H1 (cell line): ENCODE data around the gene ARHGAP18. TPM values are rescaled to one million over a fixed set of nuclear protein-coding genes. Genes with fewer than 3 reads are reported as not detected.

ENCODE experiments used
- CTCF ChIA-PET: fragments of 300-600 bp; sonication (Branson Sonifier 250); formaldehyde crosslinking; loops from one replicate; lab custom pipeline; 2021; ENCODE audit not compliant: partially characterized antibody; lab: Charles Lee
- POLR2A ChIA-PET: fragments of 300-600 bp; sonication (Branson Sonifier 250); formaldehyde crosslinking; loops from one replicate; lab custom pipeline; 2021; ENCODE audit warnings: inconsistent platforms; ENCODE audit not compliant: partially characterized antibody; lab: Charles Lee
- DNase-seq, 2 experiments: peaks; one replicate each; pipeline versions ENCODE4 v3.0.0 to v3.0.0-alpha.2; 2010 to 2022; ENCODE audit warnings: low spot score in 2 of 2, low read depth in 1 of 2, mixed read lengths in 1 of 2
- FAIRE-seq: peaks from 2 replicates; lab custom pipeline; 2011; peaks lifted over from hg19 to GRCh38; lab: Jason Lieb, UNC
- H2AFZ ChIP-seq: 2 replicates; pipeline ENCODE4 v1.8.1; 2012; ENCODE audit warnings: low read length, inconsistent platforms
- H2AK5ac ChIP-seq: 2 replicates; pipeline ENCODE4 v1.6.1; 2013; ENCODE audit warnings: low read depth, low read length
- H2BK120ac ChIP-seq: replicated peaks from 2 replicates; pipeline ENCODE3; 2013; ENCODE audit warnings: low read depth, low read length, inconsistent platforms
- H2BK12ac ChIP-seq: 2 replicates; pipeline ENCODE4 v1.6.1; 2013; ENCODE audit warnings: low read depth, low read length
- H2BK15ac ChIP-seq: 2 replicates; pipeline ENCODE4 v1.6.1; 2013; ENCODE audit warnings: low read length
- H2BK20ac ChIP-seq: 2 replicates; pipeline ENCODE4 v1.6.1; 2013; ENCODE audit warnings: low read length
- H2BK5ac ChIP-seq: 2 replicates; pipeline ENCODE4 v1.6.1; 2013; ENCODE audit warnings: low read depth, low read length
- H3K14ac ChIP-seq: 2 replicates; pipeline ENCODE4 v1.6.1; 2013; ENCODE audit warnings: inconsistent platforms; ENCODE audit not compliant: insufficient read length
- H3K18ac ChIP-seq: 2 replicates; pipeline ENCODE4 v1.6.1; 2013; ENCODE audit warnings: low read length; ENCODE audit errors: extremely low read depth
- H3K23ac ChIP-seq: 2 replicates; pipeline ENCODE4 v1.6.1; 2013; ENCODE audit warnings: inconsistent platforms; ENCODE audit not compliant: insufficient read length
- H3K23me2 ChIP-seq: 2 replicates; pipeline ENCODE4 v1.6.1; 2013; ENCODE audit warnings: low read depth, low read length
- H3K27ac ChIP-seq: 2 replicates; pipeline ENCODE4 v1.6.1; 2011; ENCODE audit warnings: low read depth, low read length, inconsistent platforms
- H3K27me3 ChIP-seq, 4 experiments: replicated peaks in 1 of 4; 1 replicate in 1 of 4; 2 replicates in 3 of 4; pipeline versions ENCODE4 v1.6.1 to v1.8.1; 2011 to 2013; ENCODE audit warnings: low read length in 3 of 4, mild to moderate bottlenecking in 3 of 4, inconsistent platforms in 2 of 4, mixed read lengths in 2 of 4, moderate library complexity in 1 of 4; ENCODE audit not compliant: control insufficient read depth in 3 of 4, insufficient read depth in 3 of 4; ENCODE audit errors: extremely low read depth in 1 of 4
- H3K36me3 ChIP-seq, 4 experiments: 2 replicates each; pipeline versions ENCODE4 v1.6.1 to v1.8.1; 2011 to 2013; ENCODE audit warnings: mild to moderate bottlenecking in 4 of 4, low read length in 3 of 4, moderate library complexity in 2 of 4, control low read depth in 1 of 4, inconsistent platforms in 1 of 4; ENCODE audit not compliant: insufficient read depth in 4 of 4, control insufficient read depth in 2 of 4
- H3K4ac ChIP-seq: replicated peaks from 2 replicates; pipeline ENCODE3; 2013; ENCODE audit warnings: low read length, low read depth, mixed read lengths, inconsistent platforms; ENCODE audit not compliant: insufficient read length
- H3K4me1 ChIP-seq, 4 experiments: replicated peaks in 1 of 4; 1 replicate in 1 of 4; 2 replicates in 3 of 4; pipeline versions ENCODE4 v1.6.1 to v1.8.1; 2011 to 2013; ENCODE audit warnings: low read length in 3 of 4, inconsistent platforms in 2 of 4, mixed read lengths in 1 of 4; ENCODE audit not compliant: insufficient read depth in 4 of 4, control insufficient read depth in 3 of 4
- H3K4me2 ChIP-seq, 2 experiments: 2 replicates each; pipeline versions ENCODE4 v1.6.1 to v1.8.1; 2011 to 2013; ENCODE audit warnings: low read depth in 2 of 2, low read length in 2 of 2, control low read depth in 1 of 2, inconsistent platforms in 1 of 2, mild to moderate bottlenecking in 1 of 2; ENCODE audit not compliant: insufficient read depth in 1 of 2
- H3K4me3 ChIP-seq, 4 experiments: fragments of 200-600, 300-600 bp in 1 of 4; sonication (generic), shearing (Covaris generic), sonication (Bioruptor Twin) in 1 of 4; 2 replicates each; pipeline versions ENCODE4 v1.5.1 to v1.8.1; 2011 to 2016; ENCODE audit warnings: low read length in 4 of 4, low read depth in 3 of 4, control low read depth in 2 of 4, inconsistent platforms in 2 of 4, mild to moderate bottlenecking in 2 of 4, mixed read lengths in 1 of 4, moderate library complexity in 1 of 4; ENCODE audit not compliant: insufficient read depth in 2 of 4; ENCODE audit errors: extremely low read depth in 1 of 4
- H3K56ac ChIP-seq: replicated peaks from 2 replicates; pipeline ENCODE3; 2013; ENCODE audit warnings: low read depth, mild to moderate bottlenecking, mixed read lengths, low read length, inconsistent platforms; ENCODE audit not compliant: insufficient read length
- H3K79me1 ChIP-seq: 2 replicates; pipeline ENCODE4 v1.6.1; 2013; ENCODE audit warnings: low read depth, low read length, control low read depth
- H3K79me2 ChIP-seq, 2 experiments: 2 replicates each; pipeline versions ENCODE4 v1.6.1 to v1.8.1; 2012 to 2013; ENCODE audit warnings: low read length in 2 of 2, mild to moderate bottlenecking in 2 of 2, inconsistent platforms in 1 of 2; ENCODE audit not compliant: insufficient read depth in 2 of 2, control insufficient read depth in 1 of 2
- H3K9ac ChIP-seq, 4 experiments: replicated peaks in 1 of 4; 1 replicate in 1 of 4; 2 replicates in 3 of 4; pipeline versions ENCODE4 v1.6.1 to v1.8.1; 2011 to 2013; ENCODE audit warnings: low read depth in 3 of 4, low read length in 3 of 4, control low read depth in 2 of 4, mild to moderate bottlenecking in 2 of 4, moderate library complexity in 2 of 4, inconsistent platforms in 1 of 4; ENCODE audit errors: extremely low read depth in 1 of 4
- H3K9me3 ChIP-seq, 2 experiments: 2 replicates each; pipeline versions ENCODE4 v1.6.1 to v1.8.1; 2012 to 2013; ENCODE audit warnings: mild to moderate bottlenecking in 2 of 2, moderate library complexity in 2 of 2, control low read depth in 1 of 2, inconsistent platforms in 1 of 2, low read depth in 1 of 2, low read length in 1 of 2, mixed read lengths in 1 of 2; ENCODE audit not compliant: insufficient read depth in 2 of 2
- H4K20me1 ChIP-seq, 2 experiments: replicated peaks in 1 of 2; 2 replicates each; pipeline versions ENCODE3 to v1.8.1; 2011 to 2013; ENCODE audit warnings: inconsistent platforms in 2 of 2, low read length in 2 of 2, mild to moderate bottlenecking in 1 of 2; ENCODE audit not compliant: insufficient read depth in 2 of 2, control insufficient read depth in 1 of 2
- H4K5ac ChIP-seq: 2 replicates; pipeline ENCODE4 v1.6.1; 2013; ENCODE audit warnings: low read length, low read depth, mixed read lengths, inconsistent platforms; ENCODE audit not compliant: insufficient read length
- H4K8ac ChIP-seq: 2 replicates; pipeline ENCODE4 v1.8.0; 2013; ENCODE audit warnings: mild to moderate bottlenecking, moderate library complexity, low read length, inconsistent platforms; ENCODE audit not compliant: insufficient read depth; ENCODE audit errors: extremely low read depth
- H4K91ac ChIP-seq: replicated peaks from 2 replicates; pipeline ENCODE3; 2013; ENCODE audit warnings: low read length, mixed read lengths, inconsistent platforms; ENCODE audit not compliant: insufficient read length
- ASH2L ChIP-seq: fragments of 200-600, 300-600 bp; sonication (generic); IDR thresholded peaks from one replicate; pipeline ENCODE4 v1.7.1; 2017; ENCODE audit warnings: low read length
- CBX5 ChIP-seq: fragments of 300-800, 300-1000 bp; sonication (generic); IDR thresholded peaks from 2 replicates; pipeline ENCODE4 v1.7.1; 2016; ENCODE audit warnings: antibody characterized with exemption, low read length, low read depth
- CHD1 ChIP-seq: IDR thresholded peaks from 2 replicates; pipeline ENCODE4 v1.6.1; 2012; ENCODE audit warnings: low read depth, low read length, improper control_type of control experiment
- RFX5 ChIP-seq: IDR thresholded peaks from 2 replicates; pipeline ENCODE4 v1.6.1; 2011; ENCODE audit warnings: low read depth, low read length, improper control_type of control experiment, borderline replicate concordance
- RNF2 ChIP-seq: fragments of 200-900, 300-1000 bp; sonication (generic); IDR thresholded peaks from 2 replicates; pipeline ENCODE4 v1.7.1; 2016; ENCODE audit warnings: borderline replicate concordance, low read depth, mild to moderate bottlenecking, antibody characterized with exemption, low read length; ENCODE audit not compliant: poor library complexity, severe bottlenecking; ENCODE audit errors: missing control alignments
- polyA plus RNA-seq, 7 experiments: library from polyadenylated mRNA; depleted of rRNA in 3 of 7; stranded (reverse) in 5 of 7; unstranded in 2 of 7; fragments of >200 nt in 5 of 7; fragments of 200-250 nt in 2 of 7; gene quantifications; 1 replicate in 5 of 7; 2 replicates in 1 of 7; 4 replicates in 1 of 7; pipeline versions ENCODE4 v1.2.1 to v1.2.3, GENCODE V29; 2011 to 2013; ENCODE audit warnings: missing spikeins in 2 of 7, mixed read lengths in 2 of 7
- total RNA-seq: library from RNA; stranded (reverse); fragmentation: NEBNext Ultra II Directional; extraction: Animal tissue kit (Norgen Biotek cat#: 25700); gene quantifications from 2 replicates; pipeline ENCODE4 v1.2.1, GENCODE V29; 2021

Gene ARHGAP18
- total and polyA plus RNA-seq, 2 of the 8 experiments (the other 6 are each of a cell fraction or from before 2014, with no cell fraction given): 0.83 to 4.5 TPM

DNA sequence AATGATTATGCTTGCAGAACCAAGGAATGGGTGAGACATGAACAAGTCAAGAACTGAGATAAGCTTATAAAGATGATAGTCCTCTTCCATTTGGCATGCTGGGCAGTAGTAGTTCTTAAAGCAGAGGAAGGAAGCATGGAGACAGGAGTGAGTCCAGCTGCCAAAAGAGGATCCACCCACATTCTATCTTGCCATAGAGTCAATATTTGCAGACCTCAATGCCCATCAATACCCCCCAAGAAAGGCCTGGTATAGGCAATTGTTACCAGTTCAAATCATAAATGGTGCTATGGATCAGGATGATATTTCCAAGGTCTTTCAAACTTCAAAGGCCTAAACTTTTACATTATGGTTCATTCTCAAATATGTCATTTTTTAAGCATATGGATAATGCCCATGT lies 4.8 kb downstream of the ARHGAP18 start:
- CTCF ChIA-PET: interaction anchor here (1.6 kb wide), 1 partner anchor 25 kb away, joined by 4 read pairs; no protein-coding TSS in a partner anchor
- H4K91ac ChIP-seq: no peak overlapping the region
- no peak overlapping the region for H3K4ac ChIP-seq
- no peak overlapping the region for H3K23ac ChIP-seq
- H3K4me1 ChIP-seq: peaks cover 0 to 3% (median under 1%) of the 10 kb centered on the region in 4 experiments; a peak in 1 of 7 replicates
- no peak for TF ChIP-seq CHD1
- TF ChIP-seq RFX5: no peak
- TF ChIP-seq CBX5: no peak
- TF ChIP-seq ASH2L: no peak
- TF ChIP-seq RNF2: no peak
- no peak overlapping the region for H3K18ac ChIP-seq
- H2BK120ac ChIP-seq: no peak overlapping the region
- no peak overlapping the region for H2AK5ac ChIP-seq
- POLR2A ChIA-PET: no interaction called here
- H2BK12ac ChIP-seq: no peak overlapping the region
- H3K4me2 ChIP-seq: no peak overlapping the region
- no peak for FAIRE-seq
- H2BK5ac ChIP-seq: no peak overlapping the region
- H3K9me3 ChIP-seq: no peaks in the 10 kb centered on the region
- H2AFZ ChIP-seq: no peak overlapping the region
- no peak overlapping the region for H2BK20ac ChIP-seq
- no peak overlapping the region for H3K27ac ChIP-seq
- DNase-seq: no peak
- H4K8ac ChIP-seq: no peak overlapping the region
- H3K4me3 ChIP-seq: no peak overlapping the region
- H3K27me3 ChIP-seq: no peaks in the 10 kb centered on the region; a peak in 1 of 7 replicates
- no peak overlapping the region for H3K56ac ChIP-seq
- H3K23me2 ChIP-seq: 0 out of 2 replicates have a peak, but pooled peaks cover 4% of the 10 kb centered on the region
- no peaks in the 10 kb centered on the region for H4K20me1 ChIP-seq
- no peak overlapping the region for H4K5ac ChIP-seq
- no peak overlapping the region for H2BK15ac ChIP-seq
- H3K9ac ChIP-seq: no peak overlapping the region
- no peaks in the 10 kb centered on the region for H3K79me1 ChIP-seq
- no peaks in the 10 kb centered on the region for H3K36me3 ChIP-seq
- H3K14ac ChIP-seq: no peak overlapping the region
- no peaks in the 10 kb centered on the region; a peak in 1 of 4 replicates for H3K79me2 ChIP-seq
